HEK293T (cell line): ENCODE data around the gene LRRC18.

Source experiments
- CTCF ChIA-PET: fragments of 350-600 bp; formaldehyde crosslinking; extraction: SDS; loops from one replicate; lab custom pipeline; 2021; ENCODE audit warnings: antibody characterized with exemption, inconsistent platforms; lab: Yijun Ruan, JAX
- POLR2A ChIA-PET: fragments of 350-600 bp; formaldehyde crosslinking; extraction: SDS; loops from one replicate; lab custom pipeline; 2020; ENCODE audit warnings: antibody characterized with exemption, inconsistent platforms; lab: Yijun Ruan, JAX
- DNase-seq: peaks from one replicate; pipeline ENCODE4 v3.0.0; 2012; ENCODE audit warnings: mixed read lengths; ENCODE audit errors: extremely low spot score
- ARNT ChIP-seq: fragments of 450-650 bp; IDR thresholded peaks from 2 replicates; pipeline ENCODE4 v1.6.1; 2017; ENCODE audit warnings: mild to moderate bottlenecking
- BHLHE40 ChIP-seq: fragments of 450-650 bp; IDR thresholded peaks from 2 replicates; pipeline ENCODE4 v1.6.1; 2016; ENCODE audit warnings: mild to moderate bottlenecking, moderate library complexity, borderline replicate concordance
- CTBP1 ChIP-seq: fragments of 450-650 bp; IDR thresholded peaks from 2 replicates; pipeline ENCODE4 v1.6.1; 2016; ENCODE audit warnings: borderline replicate concordance
- ELF4 ChIP-seq: fragments of 450-650 bp; IDR thresholded peaks from 2 replicates; pipeline ENCODE4 v1.6.1; 2017; ENCODE audit warnings: antibody characterized with exemption
- FOXA1 ChIP-seq: fragments of 450-650 bp; IDR thresholded peaks from 2 replicates; pipeline ENCODE4 v1.6.1; 2016; ENCODE audit warnings: mild to moderate bottlenecking
- FOXK2 ChIP-seq: fragments of 450-650 bp; IDR thresholded peaks from 2 replicates; pipeline ENCODE4 v1.6.1; 2016; ENCODE audit warnings: mild to moderate bottlenecking
- FOXM1 ChIP-seq: fragments of 450-650 bp; IDR thresholded peaks from 2 replicates; pipeline ENCODE4 v1.6.1; 2017; ENCODE audit warnings: mild to moderate bottlenecking, borderline replicate concordance
- HDGF ChIP-seq: fragments of 450-650 bp; IDR thresholded peaks from 2 replicates; pipeline ENCODE4 v1.6.1; 2017; ENCODE audit warnings: antibody characterized with exemption, borderline replicate concordance
- L3MBTL2 ChIP-seq: fragments of 450-650 bp; conservative IDR thresholded peaks from 2 replicates; pipeline ENCODE4 v1.6.1; 2016; ENCODE audit warnings: mild to moderate bottlenecking
- LEF1 ChIP-seq: fragments of 450-650 bp; IDR thresholded peaks from 2 replicates; pipeline ENCODE4 v1.6.1; 2017; ENCODE audit warnings: mild to moderate bottlenecking, borderline replicate concordance
- NFRKB ChIP-seq: fragments of 450-650 bp; IDR thresholded peaks from 2 replicates; pipeline ENCODE4 v1.6.1; 2016; ENCODE audit warnings: mild to moderate bottlenecking, moderate library complexity
- SP1 ChIP-seq: fragments of 450-650 bp; IDR thresholded peaks from 2 replicates; pipeline ENCODE4 v1.6.1; 2017
- SUZ12 ChIP-seq: fragments of 450-650 bp; IDR thresholded peaks from 2 replicates; pipeline ENCODE4 v1.6.1; 2016; ENCODE audit warnings: mild to moderate bottlenecking
- TARDBP ChIP-seq: fragments of 450-650 bp; IDR thresholded peaks from 2 replicates; pipeline ENCODE4 v1.6.1; 2016
- ZNF384 ChIP-seq: fragments of 450-650 bp; IDR thresholded peaks from 2 replicates; pipeline ENCODE4 v1.6.1; 2016
- TF ChIP-seq, protein P1 (sequence below): fragments of 450-650 bp; IDR thresholded peaks from 2 replicates; pipeline ENCODE4 v1.6.1; 2016

LRRC18 gene

DNA sequence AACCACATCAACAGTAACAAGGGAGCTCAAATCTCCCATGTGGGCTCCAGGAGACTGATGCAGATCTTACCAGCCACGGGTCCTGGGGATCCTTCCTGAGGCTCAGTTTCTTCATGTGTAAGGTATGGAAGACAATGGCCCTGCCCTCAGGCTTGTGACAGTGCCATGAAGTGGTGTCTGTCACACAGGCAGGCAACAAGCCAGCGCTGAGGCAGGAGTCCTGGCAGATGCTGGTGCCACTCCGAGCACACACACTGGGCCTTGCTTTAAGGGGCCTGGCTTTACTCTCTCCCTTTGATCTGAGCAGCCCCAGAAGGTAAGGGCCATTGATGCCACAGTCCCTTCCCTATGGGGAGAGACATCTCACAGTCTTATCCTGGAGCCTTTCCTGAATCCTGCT, 28.4 kb upstream of the LRRC18 start:
- ChIA-PET CTCF (no interaction called here), POLR2A (no interaction called here)

DNA sequence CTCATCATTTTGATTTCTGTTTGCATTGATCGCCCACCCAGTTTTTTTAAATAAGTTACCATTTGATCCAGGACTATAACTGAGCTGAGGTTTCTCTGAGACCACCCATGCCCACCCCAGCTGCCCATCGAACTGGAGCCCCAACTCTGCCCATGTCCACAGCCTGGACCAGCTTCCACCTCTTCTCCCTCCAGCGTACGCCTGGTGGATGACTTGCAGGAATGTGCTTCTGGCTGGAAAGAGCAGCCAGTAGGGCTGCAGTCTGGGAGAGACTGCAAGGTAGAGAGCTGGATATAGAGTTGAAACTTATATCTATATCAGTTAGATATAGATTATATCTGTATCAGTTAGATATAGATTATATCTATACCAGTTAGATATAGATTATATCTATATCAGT, 25.8 kb upstream of the LRRC18 start:
- DNase-seq: no peak
- ChIA-PET POLR2A (no interaction called here), CTCF (no interaction called here)
- TF ChIP-seq FOXK2 (no peak), SP1 (no peak), NFRKB (no peak), ARNT (no peak), L3MBTL2 (no peak)

More for the DNA sequence above, 28.4 kb upstream of the LRRC18 start:
- TF ChIP-seq ARNT (no peak), HDGF (no peak), BHLHE40 (no peak), SUZ12 (no peak), TARDBP (no peak), SP1 (no peak), L3MBTL2 (no peak), FOXA1 (no peak), NFRKB (no peak)
- TF ChIP-seq, protein P1, sequence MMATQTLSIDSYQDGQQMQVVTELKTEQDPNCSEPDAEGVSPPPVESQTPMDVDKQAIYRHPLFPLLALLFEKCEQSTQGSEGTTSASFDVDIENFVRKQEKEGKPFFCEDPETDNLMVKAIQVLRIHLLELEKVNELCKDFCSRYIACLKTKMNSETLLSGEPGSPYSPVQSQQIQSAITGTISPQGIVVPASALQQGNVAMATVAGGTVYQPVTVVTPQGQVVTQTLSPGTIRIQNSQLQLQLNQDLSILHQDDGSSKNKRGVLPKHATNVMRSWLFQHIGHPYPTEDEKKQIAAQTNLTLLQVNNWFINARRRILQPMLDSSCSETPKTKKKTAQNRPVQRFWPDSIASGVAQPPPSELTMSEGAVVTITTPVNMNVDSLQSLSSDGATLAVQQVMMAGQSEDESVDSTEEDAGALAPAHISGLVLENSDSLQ: no peak
- DNase-seq: no peak

DNA sequence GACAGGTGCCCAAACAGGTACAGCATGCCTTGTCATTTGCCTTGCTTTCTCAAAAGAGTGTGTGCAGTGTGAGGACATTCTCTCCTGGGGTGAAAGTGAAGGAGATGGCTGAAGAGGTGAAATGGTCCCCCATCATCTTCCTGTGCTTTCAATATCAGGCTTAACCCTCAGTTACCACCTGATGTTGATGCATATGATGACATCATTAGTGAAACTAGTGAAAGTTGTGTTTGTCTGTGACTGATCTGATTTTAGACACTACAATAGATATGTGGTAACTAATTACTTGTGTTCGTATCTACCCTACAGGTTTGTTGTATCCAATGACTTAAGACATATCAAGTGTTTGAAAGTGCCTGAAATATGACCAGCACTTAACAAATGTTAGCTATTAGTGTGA, 24.4 kb upstream of the LRRC18 start:
- DNase-seq: no peak
- POLR2A ChIA-PET: no interaction called here
- TF ChIP-seq BHLHE40: no peak
- TF ChIP-seq SP1: no peak
- TF ChIP-seq FOXA1: no peak
- TF ChIP-seq L3MBTL2: no peak
- no peak for TF ChIP-seq ARNT
- TF ChIP-seq ELF4: no peak
- no peak for TF ChIP-seq CTBP1
- no peak for TF ChIP-seq FOXM1
- no peak for TF ChIP-seq ZNF384
- TF ChIP-seq FOXK2: no peak
- TF ChIP-seq, protein P1: no peak
- no peak for TF ChIP-seq HDGF
- CTCF ChIA-PET: no interaction called here

DNA sequence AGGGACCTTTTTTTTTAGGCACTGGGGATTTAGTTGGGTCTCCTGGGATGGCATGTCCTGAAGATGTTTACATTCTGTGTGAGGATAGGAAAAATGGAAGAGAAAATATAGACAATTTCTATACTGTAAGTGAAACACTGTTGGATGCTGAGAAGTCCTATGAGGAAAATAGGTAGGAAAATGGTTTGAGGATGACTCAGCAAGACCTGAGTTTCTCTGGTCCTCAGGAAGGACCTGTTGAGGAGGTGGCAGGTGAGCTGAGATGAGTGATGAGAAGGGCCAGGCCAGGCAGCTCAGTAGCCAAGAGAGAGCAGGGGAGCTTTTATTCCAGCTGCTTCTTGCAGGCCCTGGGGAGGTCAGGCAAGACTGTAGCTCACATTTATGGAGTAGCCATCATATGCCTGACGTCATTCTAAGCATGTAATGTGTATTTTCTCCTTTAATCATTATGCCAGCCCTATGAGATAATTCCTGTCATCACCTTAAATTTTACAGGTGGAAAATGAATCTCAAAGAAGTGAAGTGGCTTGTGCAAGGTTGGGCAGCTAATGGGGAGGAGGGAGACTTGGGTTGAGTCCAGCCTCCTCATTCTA, 19.1 kb upstream of the LRRC18 start:
- TF ChIP-seq FOXK2: no peak
- no peak for TF ChIP-seq LEF1
- no peak for TF ChIP-seq FOXM1
- TF ChIP-seq ZNF384: no peak
- no peak for TF ChIP-seq ELF4
- TF ChIP-seq, protein P1: no peak
- TF ChIP-seq SP1: no peak
- no peak for TF ChIP-seq CTBP1
- TF ChIP-seq ARNT: no peak
- TF ChIP-seq TARDBP: no peak
- TF ChIP-seq HDGF: no peak
- no peak for TF ChIP-seq L3MBTL2
- TF ChIP-seq FOXA1: no peak
- TF ChIP-seq SUZ12: no peak
- TF ChIP-seq BHLHE40: no peak
- TF ChIP-seq NFRKB: no peak
- ChIA-PET CTCF (no interaction called here), POLR2A (no interaction called here)
- DNase-seq: no peak

DNA sequence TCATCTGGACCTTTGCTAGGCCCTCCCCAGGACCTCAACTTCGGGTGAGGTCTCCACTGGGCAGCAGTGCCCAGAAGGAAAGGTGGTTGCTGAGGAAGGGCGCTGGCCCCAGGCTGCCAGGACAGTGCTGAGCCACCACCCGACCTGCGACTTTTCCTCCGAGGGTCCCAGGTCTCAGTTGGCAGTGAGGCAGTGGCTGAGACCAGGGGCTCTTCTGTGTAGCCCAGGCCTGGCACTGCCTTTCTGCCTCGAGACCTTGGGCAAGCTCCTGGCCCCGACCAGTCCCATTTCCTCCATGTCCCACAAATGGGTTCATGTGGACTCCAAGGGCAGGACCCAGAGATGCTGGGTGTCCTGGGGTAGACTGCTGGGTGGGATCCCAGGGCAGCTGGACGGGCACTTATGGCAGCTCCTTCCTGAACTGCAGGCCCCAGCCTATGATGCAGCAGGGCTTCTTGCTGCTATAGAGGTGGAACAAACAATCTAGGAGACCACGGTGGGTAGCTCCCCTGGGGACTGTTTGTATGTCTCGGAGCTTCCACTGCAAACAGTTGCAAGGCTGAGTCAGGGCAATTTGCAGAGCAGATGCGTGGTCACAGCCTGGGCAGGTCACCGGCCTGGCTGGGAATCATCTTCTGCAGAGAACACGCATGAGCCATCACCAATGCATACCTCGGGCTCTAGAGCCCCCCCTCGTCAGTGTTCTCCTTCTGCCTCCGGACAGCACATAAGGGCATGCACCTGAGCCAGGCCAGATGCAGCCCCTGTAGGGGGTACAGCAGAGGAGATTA, 17.9 kb upstream of the LRRC18 start:
- ChIA-PET POLR2A (no interaction called here), CTCF (no interaction called here)
- no peak for DNase-seq
- TF ChIP-seq LEF1 (no peak), TARDBP (no peak), ARNT (no peak), ZNF384 (no peak), FOXA1 (no peak), CTBP1 (no peak), BHLHE40 (no peak), FOXM1 (no peak), HDGF (no peak), SP1 (no peak), NFRKB (no peak), FOXK2 (no peak), ELF4 (no peak)

DNA sequence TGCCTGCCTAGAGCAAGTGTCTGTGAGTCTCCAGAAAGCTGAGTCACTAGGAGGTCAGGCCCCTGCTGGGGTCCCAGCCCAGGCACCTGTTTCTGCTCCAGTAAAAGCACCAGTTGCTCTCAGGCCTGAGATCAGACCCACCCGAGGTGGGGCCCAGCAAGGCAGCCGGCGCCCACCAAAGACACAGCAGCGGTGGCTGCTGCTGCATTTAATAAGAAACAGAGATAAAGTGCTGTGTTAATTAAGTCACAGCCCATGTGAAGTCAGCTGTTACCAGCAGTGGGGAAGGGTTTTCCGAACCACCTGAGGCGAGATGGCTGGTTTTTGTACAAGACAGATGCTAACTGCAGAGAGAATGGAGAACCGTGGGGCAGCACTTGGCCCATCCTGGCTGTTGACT, 12.1 kb upstream of the LRRC18 start:
- ChIA-PET POLR2A (no interaction called here), CTCF (no interaction called here)
- DNase-seq: no peak

More for the DNA sequence above, 12.1 kb upstream of the LRRC18 start:
- no peak for TF ChIP-seq L3MBTL2
- TF ChIP-seq BHLHE40: no peak
- TF ChIP-seq ARNT: no peak
- no peak for TF ChIP-seq LEF1
- no peak for TF ChIP-seq SP1
